Stimulated activated CD4-positive, alpha-beta T cell treated with anti-CD3 and anti-CD28 coated beads, Interleukin-4, amount 100 ng/mL, for 24 hours (primary cell): Measurements from ENCODE around the gene RFX5.
A peak's percentile ranks its signal among the peaks of the same experiment; 100 is the strongest.
"Not testable (repeated sequence)": the region's sequence is repeated elsewhere in the genome, so short reads cannot be mapped to it uniquely, and the experiment has no call there.

ENCODE experiments used
- DNase-seq: peaks from one replicate; pipeline ENCODE4 v3.0.0-alpha.2; 2020

The RFX5 gene

GRCh38 chr1:151346769-151347522 lies at the start of gene RFX5:
Gene RFX5, minus strand, starts transcription at chr1:151347252. Its CDS starts 932 bp downstream, at chr1:151346320.
- DNase-seq, result peak; percentile 94

GRCh38 chr1:151396265-151396664 lies 49.2 kb upstream of the RFX5 start:
- DNase-seq, result not testable (repeated sequence)

- no peak for DNase-seq
Measured at GRCh38 chr1:151393583-151393982, 46.5 kb upstream of the RFX5 start.

GRCh38 chr1:151391079-151391563 lies 44.1 kb upstream of the RFX5 start:
- no peak for DNase-seq

- DNase-seq, result not testable (repeated sequence)
Measured at GRCh38 chr1:151390221-151391078, 43.4 kb upstream of the RFX5 start.

- no peak for DNase-seq
Measured at GRCh38 chr1:151386002-151386401, 39.0 kb upstream of the RFX5 start.

- no peak for DNase-seq
Measured at GRCh38 chr1:151384584-151384983, 37.5 kb upstream of the RFX5 start.

- DNase-seq, result no peak
Measured at GRCh38 chr1:151377150-151377884, 30.3 kb upstream of the RFX5 start.

- no peak for DNase-seq
Measured at GRCh38 chr1:151373196-151373595, 26.1 kb upstream of the RFX5 start.

- DNase-seq, result no peak
Measured at GRCh38 chr1:151372058-151372934, 25.2 kb upstream of the RFX5 start, which contains the start of gene SELENBP1. Gene SELENBP1, minus strand, starts transcription at chr1:151372705. Its CDS starts 64 bp downstream, at chr1:151372641.

GRCh38 chr1:151371370-151372057 lies 24.5 kb upstream of the RFX5 start:
- no peak for DNase-seq

- no peak for DNase-seq
Measured at GRCh38 chr1:151370211-151370911, 23.3 kb upstream of the RFX5 start.

- DNase-seq, result no peak
Measured at GRCh38 chr1:151369621-151370048, 22.6 kb upstream of the RFX5 start.

- no peak for DNase-seq
Measured at GRCh38 chr1:151369302-151369610, 22.2 kb upstream of the RFX5 start.

GRCh38 chr1:151368393-151369301 lies 21.6 kb upstream of the RFX5 start:
- no peak for DNase-seq

- DNase-seq, result no peak
Measured at GRCh38 chr1:151367658-151368392, 20.8 kb upstream of the RFX5 start.

- no peak for DNase-seq
Measured at GRCh38 chr1:151364996-151365395, 17.9 kb upstream of the RFX5 start.

- no peak for DNase-seq
Measured at GRCh38 chr1:151362308-151363155, 15.5 kb upstream of the RFX5 start.
